Measurements from ENCODE around the gene ITGA2. TPM values are rescaled to one million over a fixed set of nuclear protein-coding genes. Genes with fewer than 3 reads are reported as not detected.
A peak's percentile ranks its signal among the peaks of the same experiment; 100 is the strongest.

Gene ITGA2
- total and polyA plus RNA-seq, 3 experiments from 2014 or later = 0.51 to 2.8 (median 2.7) TPM

DNA sequence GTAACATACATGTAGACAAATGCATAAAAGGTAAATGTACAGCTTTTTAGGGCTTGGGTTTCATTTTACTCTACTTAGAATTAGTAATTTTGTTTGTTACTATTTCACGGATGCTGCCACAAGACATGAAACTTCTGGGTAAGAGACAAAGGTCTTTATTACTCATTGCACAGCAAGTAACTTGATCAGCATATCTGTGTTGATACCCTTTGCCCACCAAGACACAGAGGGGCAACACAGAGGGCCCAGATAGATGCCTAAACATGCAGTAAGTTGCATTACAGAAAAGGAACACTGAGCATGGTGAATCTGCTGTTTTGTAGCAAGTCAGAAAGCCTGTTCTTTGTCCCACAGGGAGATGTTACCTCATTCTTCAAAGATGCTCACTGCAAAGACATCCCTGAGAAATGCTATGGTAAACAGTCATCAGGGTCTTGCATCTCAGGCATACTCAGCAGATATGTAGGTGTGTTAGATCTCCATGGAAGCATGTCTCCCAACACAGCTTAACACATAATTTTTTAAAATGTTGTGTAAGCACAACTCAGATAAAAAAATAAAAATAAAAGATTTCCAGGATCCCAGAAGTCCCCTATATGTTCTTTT lies 10.3 kb downstream of the ITGA2 start:
- DNase-seq = no peak
- Mint-ChIP-seq H3K4me3 (no peak overlapping the region), H3K36me3 (no peaks in the 10 kb centered on the region), H3K27me3 (peaks cover 0 to 5% of the 10 kb centered on the region in 2 donors), H3K4me1 (peaks cover 2 to 5% (median 3%) of the 10 kb centered on the region in 3 donors), H3K9me3 (no peaks in the 10 kb centered on the region), H3K27ac (no peak overlapping the region)
- H3K4me1 ChIP-seq (ENCODE audit: insufficient read depth, low read length) = peaks cover under 1% of the 10 kb centered on the region
- POLR2A ChIA-PET = no interaction called here
- CTCF ChIA-PET = no interaction called here
- H3K36me3 ChIP-seq (ENCODE audit: insufficient read depth, low read length) = no peaks in the 10 kb centered on the region
- H3K27me3 ChIP-seq (ENCODE audit: insufficient read depth, low read length, poor library complexity, severe bottlenecking) = no peaks in the 10 kb centered on the region
- H3K27ac ChIP-seq (ENCODE audit: low read depth, low read length) = no peak overlapping the region
- no peaks in the 10 kb centered on the region for H3K9me3 ChIP-seq (ENCODE audit: low read length)
- H3K4me3 ChIP-seq (ENCODE audit: low read length) = no peak overlapping the region

DNA sequence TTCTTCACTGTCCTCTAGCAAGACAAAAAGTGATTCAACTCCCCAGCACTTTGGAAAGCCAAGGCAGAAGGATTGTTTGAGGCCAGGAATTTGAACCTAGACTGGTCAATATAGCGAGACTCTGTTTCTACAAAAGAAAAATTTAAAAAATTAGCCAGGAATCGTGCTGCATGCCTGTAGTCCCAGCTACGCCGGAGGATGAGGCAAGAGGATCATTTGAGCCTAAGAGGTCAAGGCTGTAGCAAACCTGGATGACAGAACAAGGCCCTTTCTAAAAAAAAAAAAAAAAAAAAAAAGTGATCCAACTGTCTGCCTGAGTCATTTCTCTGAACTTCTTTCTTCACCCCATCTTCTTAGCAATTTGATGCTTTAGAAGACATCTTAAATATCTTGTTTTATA lies 12.4 kb downstream of the ITGA2 start:
- Histone ChIP-seq H3K4me1 (ENCODE audit: insufficient read depth, low read length) (peaks cover 4% of the 10 kb centered on the region), H3K9me3 (ENCODE audit: low read length) (no peaks in the 10 kb centered on the region), H3K4me3 (ENCODE audit: low read length) (no peak overlapping the region), H3K36me3 (ENCODE audit: insufficient read depth, low read length) (no peaks in the 10 kb centered on the region), H3K27ac (ENCODE audit: low read depth, low read length) (no peak overlapping the region), H3K27me3 (ENCODE audit: insufficient read depth, low read length, poor library complexity, severe bottlenecking) (no peaks in the 10 kb centered on the region)
- no peak for DNase-seq
- ChIA-PET CTCF (no interaction called here), POLR2A (no interaction called here)
- no peaks in the 10 kb centered on the region for H3K9me3 Mint-ChIP-seq
- H3K27me3 Mint-ChIP-seq = peaks cover 0 to 5% of the 10 kb centered on the region in 2 donors
- no peaks in the 10 kb centered on the region for H3K36me3 Mint-ChIP-seq
- no peak overlapping the region for H3K4me3 Mint-ChIP-seq
- H3K27ac Mint-ChIP-seq = no peak overlapping the region
- H3K4me1 Mint-ChIP-seq = peaks cover 9 to 20% (median 10%) of the 10 kb centered on the region in 3 donors

DNA sequence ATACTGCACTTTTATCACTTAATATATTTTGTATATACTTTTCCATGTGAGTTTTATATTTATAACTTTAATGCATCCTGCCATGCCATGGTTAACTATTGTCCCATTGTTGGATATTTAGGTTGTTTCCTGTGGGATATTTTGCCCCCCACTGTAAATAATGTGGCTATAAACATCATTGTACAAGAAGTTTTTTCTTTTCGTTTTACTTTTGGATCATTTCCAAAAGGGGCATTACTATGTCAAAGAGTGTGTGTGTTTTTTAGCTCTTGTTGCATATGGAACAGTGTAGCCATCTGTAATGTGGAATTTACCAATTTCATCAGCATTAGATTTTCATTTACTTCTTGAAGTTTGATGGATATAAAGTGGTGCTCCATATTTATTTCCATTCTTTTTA lies 13.3 kb downstream of the ITGA2 start:
- Histone ChIP-seq H3K4me3 (ENCODE audit: low read length) (no peak overlapping the region), H3K36me3 (ENCODE audit: insufficient read depth, low read length) (no peaks in the 10 kb centered on the region), H3K27ac (ENCODE audit: low read depth, low read length) (no peak overlapping the region), H3K4me1 (ENCODE audit: insufficient read depth, low read length) (peaks cover 4% of the 10 kb centered on the region), H3K27me3 (ENCODE audit: insufficient read depth, low read length, poor library complexity, severe bottlenecking) (no peaks in the 10 kb centered on the region), H3K9me3 (ENCODE audit: low read length) (no peaks in the 10 kb centered on the region)
- peaks cover 18 to 29% (median 19%) of the 10 kb centered on the region in 3 donors for H3K4me1 Mint-ChIP-seq
- CTCF ChIA-PET = no interaction called here
- no peaks in the 10 kb centered on the region for H3K9me3 Mint-ChIP-seq
- no peak for DNase-seq
- no peak overlapping the region for H3K4me3 Mint-ChIP-seq
- no peaks in the 10 kb centered on the region for H3K36me3 Mint-ChIP-seq
- POLR2A ChIA-PET = no interaction called here
- H3K27ac Mint-ChIP-seq = no peak overlapping the region
- H3K27me3 Mint-ChIP-seq = peaks cover 0 to 5% of the 10 kb centered on the region in 2 donors

DNA sequence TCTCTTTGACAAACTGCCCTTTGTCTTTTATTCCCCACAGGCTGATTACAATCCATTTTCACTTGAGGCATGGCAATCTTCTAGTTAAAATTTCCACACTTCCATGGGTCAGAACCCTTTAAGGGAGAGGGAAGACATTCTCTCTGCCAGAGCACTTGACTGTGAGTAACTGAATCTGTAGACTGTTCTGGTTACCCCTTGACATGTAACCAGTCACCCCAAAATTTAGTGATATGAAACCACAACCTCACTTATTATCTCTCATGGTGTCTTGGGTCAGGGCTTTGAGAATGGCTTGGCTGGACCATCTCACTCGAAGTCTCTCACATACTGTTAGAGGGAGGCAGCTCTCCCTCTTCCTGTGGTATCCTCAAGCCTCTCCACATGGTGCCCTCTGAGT lies 14.0 kb downstream of the ITGA2 start:
- Histone ChIP-seq H3K36me3 (ENCODE audit: insufficient read depth, low read length) (no peaks in the 10 kb centered on the region), H3K27me3 (ENCODE audit: insufficient read depth, low read length, poor library complexity, severe bottlenecking) (no peaks in the 10 kb centered on the region), H3K4me1 (ENCODE audit: insufficient read depth, low read length) (peaks cover 4% of the 10 kb centered on the region), H3K27ac (ENCODE audit: low read depth, low read length) (no peak overlapping the region), H3K4me3 (ENCODE audit: low read length) (no peak overlapping the region), H3K9me3 (ENCODE audit: low read length) (no peaks in the 10 kb centered on the region)
- Mint-ChIP-seq H3K27me3 (peaks cover 0 to 5% of the 10 kb centered on the region in 2 donors), H3K9me3 (no peaks in the 10 kb centered on the region), H3K4me1 (peaks cover 19 to 36% (median 26%) of the 10 kb centered on the region in 3 donors), H3K4me3 (no peak overlapping the region), H3K36me3 (no peaks in the 10 kb centered on the region), H3K27ac (no peak overlapping the region)
- CTCF ChIA-PET = no interaction called here
- no peak for DNase-seq
- POLR2A ChIA-PET = no interaction called here

DNA sequence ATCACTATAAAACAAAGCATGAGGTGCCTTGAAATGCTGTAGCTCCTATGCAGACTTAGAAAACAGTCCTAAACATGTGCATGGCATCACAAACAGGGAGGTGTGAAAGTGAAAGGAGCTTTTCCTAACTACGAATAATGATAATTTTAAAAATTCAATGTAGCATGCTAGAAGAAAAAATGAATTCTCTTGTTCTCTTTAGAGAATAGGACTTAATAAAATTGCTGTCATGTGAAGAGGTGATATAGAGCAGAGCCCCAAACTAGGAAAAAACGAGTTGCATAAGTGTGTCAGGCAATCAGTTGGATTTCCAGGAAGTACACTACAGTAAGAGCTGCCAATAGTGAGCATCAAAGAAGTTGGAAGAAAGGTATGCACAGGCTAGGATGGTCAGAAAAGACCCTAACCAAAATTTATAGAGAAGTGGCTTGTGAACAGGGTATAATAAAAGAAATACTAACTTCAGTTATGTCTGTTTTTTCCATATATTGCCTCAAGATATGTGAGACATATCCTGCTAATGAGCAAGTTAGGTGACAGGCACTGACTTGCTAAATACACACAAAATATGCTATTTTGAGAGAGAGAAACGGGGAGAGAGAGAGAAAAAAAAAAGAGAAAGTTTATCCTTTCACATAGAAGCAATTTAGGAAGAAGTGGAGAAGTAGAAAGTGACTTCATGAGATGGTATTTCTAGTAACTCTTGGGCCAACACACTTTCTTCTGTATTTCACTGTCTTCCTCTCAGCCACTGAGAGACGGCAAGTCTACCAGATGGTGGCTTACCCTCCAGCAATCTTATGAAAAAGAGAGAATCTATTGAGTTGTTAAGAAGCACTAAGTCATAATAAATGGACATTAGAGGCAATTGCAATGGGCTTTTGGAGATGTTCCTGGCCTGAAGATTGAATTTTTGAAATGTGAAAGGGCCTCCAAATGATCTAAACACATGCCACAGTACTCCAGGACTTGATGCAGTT lies 18.0 kb downstream of the ITGA2 start:
- Mint-ChIP-seq H3K36me3 (no peaks in the 10 kb centered on the region), H3K4me1 (peaks cover 19 to 36% (median 26%) of the 10 kb centered on the region in 3 donors), H3K4me3 (peak overlapping the region in 4 of 7 donors; percentile 2 to 67 (median 22)), H3K9me3 (no peaks in the 10 kb centered on the region), H3K27me3 (peaks cover 0 to 4% of the 10 kb centered on the region in 2 donors), H3K27ac (peak overlapping the region in 2 of 8 donors; percentile 14 to 19)
- H3K36me3 ChIP-seq (ENCODE audit: insufficient read depth, low read length) = no peaks in the 10 kb centered on the region
- peaks cover 4% of the 10 kb centered on the region for H3K4me1 ChIP-seq (ENCODE audit: insufficient read depth, low read length)
- H3K27me3 ChIP-seq (ENCODE audit: insufficient read depth, low read length, poor library complexity, severe bottlenecking) = no peaks in the 10 kb centered on the region
- H3K27ac ChIP-seq (ENCODE audit: low read depth, low read length) = no peak overlapping the region
- no peak overlapping the region for H3K4me3 ChIP-seq (ENCODE audit: low read length)
- POLR2A ChIA-PET = no interaction called here
- DNase-seq = no peak
- H3K9me3 ChIP-seq (ENCODE audit: low read length) = no peaks in the 10 kb centered on the region
- CTCF ChIA-PET = no interaction called here

DNA sequence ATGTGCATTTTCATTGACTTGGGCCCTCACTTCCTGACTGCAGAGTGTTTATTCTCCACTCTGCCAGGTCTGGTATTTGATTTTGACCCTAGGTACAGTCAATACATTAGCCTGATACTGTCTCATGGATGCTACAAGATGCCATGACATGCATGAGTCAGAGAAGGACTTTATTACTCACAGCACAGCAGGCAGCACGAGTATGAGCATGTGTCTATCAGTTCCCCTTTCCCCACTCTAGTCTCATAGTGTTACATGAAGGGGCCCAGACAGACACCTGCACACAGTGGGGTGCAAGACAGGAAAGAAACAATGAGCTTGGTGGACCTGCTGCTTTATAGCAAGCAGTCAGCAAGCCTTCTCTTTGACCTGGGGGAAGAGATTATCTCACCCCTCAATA lies 19.6 kb downstream of the ITGA2 start:
- POLR2A ChIA-PET = no interaction called here
- no peak for DNase-seq
- H3K27ac ChIP-seq (ENCODE audit: low read depth, low read length) = no peak overlapping the region
- Mint-ChIP-seq H3K4me3 (no peak overlapping the region), H3K27me3 (no peaks in the 10 kb centered on the region), H3K4me1 (peaks cover 19 to 36% (median 26%) of the 10 kb centered on the region in 3 donors), H3K9me3 (peaks cover 0 to 4% (median 0%) of the 10 kb centered on the region in 5 donors), H3K27ac (no peak overlapping the region), H3K36me3 (no peaks in the 10 kb centered on the region)
- CTCF ChIA-PET = no interaction called here
- H3K36me3 ChIP-seq (ENCODE audit: insufficient read depth, low read length) = no peaks in the 10 kb centered on the region
- no peak overlapping the region for H3K4me3 ChIP-seq (ENCODE audit: low read length)
- H3K27me3 ChIP-seq (ENCODE audit: insufficient read depth, low read length, poor library complexity, severe bottlenecking) = no peaks in the 10 kb centered on the region
- H3K4me1 ChIP-seq (ENCODE audit: insufficient read depth, low read length) = peaks cover 4% of the 10 kb centered on the region
- no peaks in the 10 kb centered on the region for H3K9me3 ChIP-seq (ENCODE audit: low read length)

DNA sequence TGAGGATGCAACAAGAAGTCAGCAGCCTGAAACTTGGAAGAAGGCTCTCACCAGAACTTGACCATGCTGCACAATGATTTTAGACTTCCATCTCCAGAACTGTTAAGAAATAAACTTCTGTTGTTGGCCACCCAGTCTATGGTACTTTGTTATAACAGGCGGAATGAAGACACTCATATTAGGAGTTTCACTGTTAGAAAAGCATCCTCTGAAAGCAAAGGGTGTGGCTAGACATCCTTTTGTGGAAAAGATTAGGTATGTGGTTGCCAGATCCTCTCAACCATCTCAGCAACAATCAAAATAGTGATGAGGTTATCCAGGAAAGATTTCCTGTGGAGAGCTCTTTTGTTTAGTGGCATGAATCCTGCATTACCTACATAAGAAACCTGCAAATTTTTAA lies 20.7 kb downstream of the ITGA2 start:
- no peak overlapping the region for H3K4me3 ChIP-seq (ENCODE audit: low read length)
- Mint-ChIP-seq H3K4me3 (no peak overlapping the region), H3K9me3 (peaks cover 0 to 4% (median 0%) of the 10 kb centered on the region in 5 donors), H3K4me1 (peaks cover 15 to 30% (median 22%) of the 10 kb centered on the region in 3 donors), H3K36me3 (no peaks in the 10 kb centered on the region), H3K27ac (no peak overlapping the region), H3K27me3 (no peaks in the 10 kb centered on the region)
- DNase-seq = no peak
- no peaks in the 10 kb centered on the region for H3K27me3 ChIP-seq (ENCODE audit: insufficient read depth, low read length, poor library complexity, severe bottlenecking)
- ChIA-PET CTCF (no interaction called here), POLR2A (no interaction called here)
- H3K36me3 ChIP-seq (ENCODE audit: insufficient read depth, low read length) = no peaks in the 10 kb centered on the region
- H3K9me3 ChIP-seq (ENCODE audit: low read length) = no peaks in the 10 kb centered on the region
- no peaks in the 10 kb centered on the region for H3K4me1 ChIP-seq (ENCODE audit: insufficient read depth, low read length)
- no peak overlapping the region for H3K27ac ChIP-seq (ENCODE audit: low read depth, low read length)

DNA sequence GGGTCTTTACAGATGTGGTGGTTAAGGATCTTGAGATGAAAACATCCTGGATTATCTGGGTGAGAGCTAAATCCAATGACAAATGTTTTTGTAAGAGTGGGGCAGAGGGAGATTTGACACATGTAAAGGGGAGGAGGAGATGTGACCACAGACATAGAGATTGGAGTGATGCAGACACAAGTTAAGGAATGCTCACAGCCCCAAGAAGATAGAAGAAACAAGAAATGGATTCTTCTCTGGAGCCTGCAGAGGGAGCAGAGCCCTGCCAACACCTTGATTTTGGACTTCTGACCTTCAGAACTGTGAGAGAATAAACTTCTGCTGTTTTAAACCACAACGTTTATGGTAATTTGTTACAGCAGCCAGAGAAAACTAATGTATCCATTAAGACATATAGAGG lies 21.7 kb downstream of the ITGA2 start:
- no peaks in the 10 kb centered on the region for H3K4me1 ChIP-seq (ENCODE audit: insufficient read depth, low read length)
- no peaks in the 10 kb centered on the region for H3K27me3 ChIP-seq (ENCODE audit: insufficient read depth, low read length, poor library complexity, severe bottlenecking)
- no peak overlapping the region for H3K4me3 ChIP-seq (ENCODE audit: low read length)
- CTCF ChIA-PET = no interaction called here
- H3K36me3 Mint-ChIP-seq = no peaks in the 10 kb centered on the region
- H3K27me3 Mint-ChIP-seq = no peaks in the 10 kb centered on the region
- DNase-seq = no peak
- no peak overlapping the region for H3K4me3 Mint-ChIP-seq
- H3K9me3 Mint-ChIP-seq = peaks cover 0 to 4% (median 0%) of the 10 kb centered on the region in 5 donors
- POLR2A ChIA-PET = no interaction called here
- H3K9me3 ChIP-seq (ENCODE audit: low read length) = no peaks in the 10 kb centered on the region
- H3K27ac ChIP-seq (ENCODE audit: low read depth, low read length) = no peak overlapping the region
- peaks cover 10 to 27% (median 18%) of the 10 kb centered on the region in 3 donors for H3K4me1 Mint-ChIP-seq
- no peak overlapping the region for H3K27ac Mint-ChIP-seq
- H3K36me3 ChIP-seq (ENCODE audit: insufficient read depth, low read length) = no peaks in the 10 kb centered on the region
